DOHH2 (cell line): ENCODE results near the gene AUNIP.

Experiments used
- EZH2phosphoT487 ChIP-seq: fragments of 200-600 bp; sonication (generic); IDR thresholded peaks from 2 replicates; pipeline ENCODE4 v1.6.1; 2017; ENCODE audit warnings: borderline replicate concordance, mild to moderate bottlenecking, antibody characterized with exemption, low read length, moderate library complexity, mixed read lengths
- TF ChIP-seq, protein P1 (sequence below): fragments of 200-600 bp; sonication (generic); IDR thresholded peaks from one replicate; pipeline ENCODE4 v1.5.1; 2014; ENCODE audit warnings: antibody characterized with exemption, mild to moderate bottlenecking, low read depth, low read length; ENCODE audit not compliant: poor library complexity, severe bottlenecking

DNA sequence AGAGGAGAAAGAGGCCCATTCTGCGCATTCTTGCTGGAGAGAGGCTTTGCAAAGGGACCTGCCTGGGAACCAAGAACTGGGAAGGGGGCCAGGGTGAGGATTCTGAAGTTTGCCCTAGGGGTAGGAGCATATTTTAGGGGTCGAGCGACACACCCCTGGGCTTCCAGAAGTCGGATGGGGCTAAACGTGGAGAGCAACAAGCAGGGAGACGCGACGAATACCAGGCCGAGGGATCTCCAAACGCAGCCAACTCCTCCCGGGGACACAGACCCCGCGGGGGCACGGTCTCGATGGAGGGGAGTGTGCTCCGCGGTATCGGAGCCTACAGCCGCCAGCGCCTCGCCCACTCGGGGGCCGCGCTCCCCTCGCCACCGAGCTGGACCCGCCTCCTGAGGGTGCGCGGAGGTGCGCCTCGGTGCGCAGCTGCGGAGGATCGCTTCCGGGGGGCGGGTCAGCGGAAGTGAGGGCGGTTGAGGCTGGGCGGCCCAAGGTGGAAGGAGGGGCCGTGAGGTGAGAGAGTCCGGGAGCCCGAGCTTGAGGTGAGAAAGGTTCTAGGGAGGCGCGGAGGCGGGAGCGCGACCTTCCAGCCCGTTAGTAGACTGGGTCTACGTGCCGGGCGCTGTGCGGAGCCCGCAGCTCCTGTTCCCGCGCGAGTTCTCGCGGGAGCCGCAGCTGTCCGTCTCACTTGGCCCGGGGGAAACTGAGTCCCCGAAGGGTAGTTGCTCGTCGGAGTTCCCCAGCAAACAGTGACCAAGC is 39.6 kb downstream of the AUNIP start, which contains the start of gene MTFR1L:
- TF ChIP-seq, protein P1, sequence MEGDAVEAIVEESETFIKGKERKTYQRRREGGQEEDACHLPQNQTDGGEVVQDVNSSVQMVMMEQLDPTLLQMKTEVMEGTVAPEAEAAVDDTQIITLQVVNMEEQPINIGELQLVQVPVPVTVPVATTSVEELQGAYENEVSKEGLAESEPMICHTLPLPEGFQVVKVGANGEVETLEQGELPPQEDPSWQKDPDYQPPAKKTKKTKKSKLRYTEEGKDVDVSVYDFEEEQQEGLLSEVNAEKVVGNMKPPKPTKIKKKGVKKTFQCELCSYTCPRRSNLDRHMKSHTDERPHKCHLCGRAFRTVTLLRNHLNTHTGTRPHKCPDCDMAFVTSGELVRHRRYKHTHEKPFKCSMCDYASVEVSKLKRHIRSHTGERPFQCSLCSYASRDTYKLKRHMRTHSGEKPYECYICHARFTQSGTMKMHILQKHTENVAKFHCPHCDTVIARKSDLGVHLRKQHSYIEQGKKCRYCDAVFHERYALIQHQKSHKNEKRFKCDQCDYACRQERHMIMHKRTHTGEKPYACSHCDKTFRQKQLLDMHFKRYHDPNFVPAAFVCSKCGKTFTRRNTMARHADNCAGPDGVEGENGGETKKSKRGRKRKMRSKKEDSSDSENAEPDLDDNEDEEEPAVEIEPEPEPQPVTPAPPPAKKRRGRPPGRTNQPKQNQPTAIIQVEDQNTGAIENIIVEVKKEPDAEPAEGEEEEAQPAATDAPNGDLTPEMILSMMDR, result no peak
- TF ChIP-seq EZH2phosphoT487, result no peak
